KMS-11 (cell line): ENCODE measurements around the gene DNAJC12.

Source experiments
- H2AFZ ChIP-seq: fragments of 200-600 bp; sonication (generic); 2 replicates; pipeline ENCODE4 v1.6.1; 2016; ENCODE audit warnings: antibody characterized with exemption, mixed run types, low read depth
- H3K27ac ChIP-seq: fragments of 200-600 bp; sonication (generic); 2 replicates; pipeline ENCODE4 v1.6.1; 2016; ENCODE audit warnings: mild to moderate bottlenecking, mixed run types
- H3K27me3 ChIP-seq: fragments of 200-600 bp; sonication (generic); 2 replicates; pipeline ENCODE4 v1.6.1; 2017; ENCODE audit warnings: mild to moderate bottlenecking, low read depth, mixed run types, moderate library complexity; ENCODE audit not compliant: insufficient read depth
- H3K36me3 ChIP-seq: fragments of 200-600 bp; sonication (generic); 2 replicates; pipeline ENCODE4 v1.6.1; 2017; ENCODE audit warnings: mild to moderate bottlenecking, mixed run types; ENCODE audit not compliant: insufficient read depth
- H3K4me1 ChIP-seq: fragments of 200-600 bp; sonication (generic); 2 replicates; pipeline ENCODE4 v1.6.1; 2016; ENCODE audit warnings: mild to moderate bottlenecking, low read depth, mixed run types; ENCODE audit not compliant: poor library complexity, severe bottlenecking
- H3K4me2 ChIP-seq: fragments of 200-600 bp; sonication (generic); 2 replicates; pipeline ENCODE4 v1.7.0; 2016; ENCODE audit warnings: mild to moderate bottlenecking, mixed run types
- H3K4me3 ChIP-seq: fragments of 200-600 bp; sonication (generic); IDR thresholded peaks from 2 replicates; pipeline ENCODE4 v1.6.1; 2017; ENCODE audit warnings: low read depth, low read length, mixed read lengths; ENCODE audit not compliant: insufficient read depth
- H3K79me2 ChIP-seq: fragments of 200-600 bp; sonication (generic); 2 replicates; pipeline ENCODE4 v1.6.1; 2016; ENCODE audit warnings: low read depth, mixed run types; ENCODE audit not compliant: insufficient read depth
- H3K9ac ChIP-seq: fragments of 200-600 bp; sonication (generic); 2 replicates; pipeline ENCODE4 v1.6.1; 2016; ENCODE audit warnings: mild to moderate bottlenecking, mixed run types
- H4K20me1 ChIP-seq: fragments of 200-600 bp; sonication (generic); 2 replicates; pipeline ENCODE4 v1.6.1; 2016; ENCODE audit warnings: mild to moderate bottlenecking, mixed run types; ENCODE audit not compliant: insufficient read depth
- TF ChIP-seq, protein P1 (sequence below): fragments of 200-600 bp; sonication (generic); conservative IDR thresholded peaks from 2 replicates; pipeline ENCODE4 v1.6.1; 2017; ENCODE audit warnings: low read depth, mild to moderate bottlenecking, antibody characterized with exemption, low read length, moderate library complexity, mixed read lengths

DNAJC12 gene

DNA sequence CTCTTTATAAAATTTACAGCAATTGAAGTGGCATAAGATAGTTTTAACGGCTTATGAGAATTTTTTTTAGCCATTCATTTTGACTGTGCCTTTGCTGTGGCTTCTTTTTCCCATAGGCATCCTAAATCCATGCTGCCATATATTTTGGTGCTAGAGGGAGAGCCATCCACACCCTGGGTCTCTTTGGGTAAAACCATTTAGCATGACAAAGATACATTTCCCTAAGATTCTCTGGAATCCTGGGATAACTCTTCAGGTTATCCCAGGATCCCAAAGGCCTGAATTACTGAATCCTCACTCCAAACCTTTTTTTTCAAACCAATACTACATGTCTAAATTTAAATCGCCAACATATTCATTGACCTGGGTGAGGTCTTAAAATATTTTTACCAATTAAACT is 28.9 kb downstream of the DNAJC12 start:
- H3K36me3 ChIP-seq: no peaks in the 10 kb centered on the region
- H3K9ac ChIP-seq: no peak overlapping the region
- no peak overlapping the region for H2AFZ ChIP-seq
- H3K4me1 ChIP-seq: no peaks in the 10 kb centered on the region
- H3K4me2 ChIP-seq: no peak overlapping the region
- H3K27me3 ChIP-seq: no peaks in the 10 kb centered on the region
- H3K4me3 ChIP-seq: no peak overlapping the region
- no peaks in the 10 kb centered on the region for H3K79me2 ChIP-seq
- TF ChIP-seq, protein P1, sequence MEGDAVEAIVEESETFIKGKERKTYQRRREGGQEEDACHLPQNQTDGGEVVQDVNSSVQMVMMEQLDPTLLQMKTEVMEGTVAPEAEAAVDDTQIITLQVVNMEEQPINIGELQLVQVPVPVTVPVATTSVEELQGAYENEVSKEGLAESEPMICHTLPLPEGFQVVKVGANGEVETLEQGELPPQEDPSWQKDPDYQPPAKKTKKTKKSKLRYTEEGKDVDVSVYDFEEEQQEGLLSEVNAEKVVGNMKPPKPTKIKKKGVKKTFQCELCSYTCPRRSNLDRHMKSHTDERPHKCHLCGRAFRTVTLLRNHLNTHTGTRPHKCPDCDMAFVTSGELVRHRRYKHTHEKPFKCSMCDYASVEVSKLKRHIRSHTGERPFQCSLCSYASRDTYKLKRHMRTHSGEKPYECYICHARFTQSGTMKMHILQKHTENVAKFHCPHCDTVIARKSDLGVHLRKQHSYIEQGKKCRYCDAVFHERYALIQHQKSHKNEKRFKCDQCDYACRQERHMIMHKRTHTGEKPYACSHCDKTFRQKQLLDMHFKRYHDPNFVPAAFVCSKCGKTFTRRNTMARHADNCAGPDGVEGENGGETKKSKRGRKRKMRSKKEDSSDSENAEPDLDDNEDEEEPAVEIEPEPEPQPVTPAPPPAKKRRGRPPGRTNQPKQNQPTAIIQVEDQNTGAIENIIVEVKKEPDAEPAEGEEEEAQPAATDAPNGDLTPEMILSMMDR: no peak
- no peak overlapping the region for H3K27ac ChIP-seq
- no peaks in the 10 kb centered on the region for H4K20me1 ChIP-seq

DNA sequence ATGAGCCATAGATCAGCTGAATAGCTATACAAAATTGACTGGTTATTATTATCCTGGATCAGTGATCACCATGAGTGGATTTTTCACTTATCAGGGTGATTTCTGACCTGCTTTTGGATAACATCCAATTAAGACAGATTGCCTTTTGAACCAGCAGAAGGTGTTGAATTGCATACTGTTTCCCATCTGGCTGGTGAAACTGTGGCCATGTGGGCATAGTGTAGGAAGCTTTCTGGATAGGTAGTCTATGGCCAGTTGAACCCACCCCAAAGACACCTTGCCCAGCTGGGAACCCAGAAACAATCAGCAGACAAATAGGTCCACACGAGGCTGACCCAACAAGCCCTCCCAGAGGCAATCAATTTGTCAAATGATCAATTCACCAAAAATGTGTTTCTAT is 29.3 kb downstream of the DNAJC12 start:
- no peaks in the 10 kb centered on the region for H3K27me3 ChIP-seq
- no peaks in the 10 kb centered on the region for H3K36me3 ChIP-seq
- no peak overlapping the region for H3K9ac ChIP-seq
- no peak overlapping the region for H3K4me3 ChIP-seq
- no peaks in the 10 kb centered on the region for H3K79me2 ChIP-seq
- H3K4me1 ChIP-seq: no peaks in the 10 kb centered on the region
- TF ChIP-seq, protein P1: no peak
- H3K4me2 ChIP-seq: no peak overlapping the region
- no peak overlapping the region for H2AFZ ChIP-seq
- H4K20me1 ChIP-seq: no peaks in the 10 kb centered on the region
- H3K27ac ChIP-seq: no peak overlapping the region

DNA sequence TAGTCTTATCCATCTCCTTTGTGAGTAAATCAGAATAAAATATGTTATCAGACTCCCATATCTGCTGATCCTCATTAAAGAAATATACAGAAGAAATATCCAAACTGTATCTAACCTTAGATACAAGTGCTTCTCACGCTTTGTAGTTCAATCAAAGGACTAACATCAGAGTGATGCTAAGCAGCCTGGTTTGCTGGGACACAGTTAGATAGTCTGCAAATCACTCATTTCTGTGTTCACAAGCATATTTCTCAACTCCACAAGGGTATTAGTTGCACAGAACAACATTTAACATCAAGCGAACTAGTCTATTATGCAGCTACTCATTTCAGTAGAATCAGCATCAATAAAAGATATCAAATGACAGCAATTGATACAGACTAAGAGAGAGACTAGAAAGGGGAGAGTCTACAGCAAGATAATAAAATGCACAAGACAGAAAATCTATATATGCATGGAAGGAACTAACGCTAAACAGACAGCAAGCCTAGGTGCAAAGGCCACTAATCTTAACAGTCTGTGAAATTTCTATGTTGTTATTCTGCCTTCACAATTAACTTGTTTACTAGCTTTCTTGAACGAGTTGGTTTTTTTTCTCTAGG is 30.0 kb downstream of the DNAJC12 start:
- no peak overlapping the region for H3K27ac ChIP-seq
- no peaks in the 10 kb centered on the region for H4K20me1 ChIP-seq
- H3K36me3 ChIP-seq: no peaks in the 10 kb centered on the region
- no peak overlapping the region for H3K4me3 ChIP-seq
- no peak overlapping the region for H3K9ac ChIP-seq
- H2AFZ ChIP-seq: no peak overlapping the region
- H3K79me2 ChIP-seq: no peaks in the 10 kb centered on the region
- no peak overlapping the region for H3K4me2 ChIP-seq
- no peaks in the 10 kb centered on the region for H3K27me3 ChIP-seq
- no peaks in the 10 kb centered on the region for H3K4me1 ChIP-seq
- TF ChIP-seq, protein P1: no peak

DNA sequence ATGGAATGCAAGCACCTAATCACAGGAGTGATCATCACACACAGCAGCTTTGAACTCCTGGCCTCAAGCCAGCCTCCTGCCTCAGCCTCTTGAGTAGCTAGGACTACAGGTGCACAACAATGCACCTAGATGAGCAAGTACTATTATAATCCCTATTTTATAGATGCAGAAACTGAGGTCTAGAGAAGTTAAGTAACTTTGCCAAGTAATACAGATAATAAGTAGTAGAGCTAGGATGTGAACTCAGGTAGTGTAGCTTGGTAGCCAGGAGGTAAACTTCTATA is 33.7 kb downstream of the DNAJC12 start:
- H3K4me1 ChIP-seq: no peaks in the 10 kb centered on the region
- no peak overlapping the region for H3K9ac ChIP-seq
- no peaks in the 10 kb centered on the region for H4K20me1 ChIP-seq
- no peaks in the 10 kb centered on the region for H3K79me2 ChIP-seq
- no peak overlapping the region for H3K4me3 ChIP-seq
- H2AFZ ChIP-seq: no peak overlapping the region
- no peak overlapping the region for H3K4me2 ChIP-seq
- no peak overlapping the region for H3K27ac ChIP-seq
- no peaks in the 10 kb centered on the region for H3K36me3 ChIP-seq
- H3K27me3 ChIP-seq: no peaks in the 10 kb centered on the region
- TF ChIP-seq, protein P1: no peak
